Activated CD4-positive, alpha-beta T cell treated with anti-CD3 and anti-CD28 coated beads, Interleukin-2, amount 10 ng/mL, durations not matched to agents 7 days and 5 days (primary cell): ENCODE results near the gene TNPO1. TPM values are rescaled to one million over a fixed set of nuclear protein-coding genes. Genes with fewer than 3 reads are reported as not detected.
"Not testable (repeated sequence)": the region's sequence is repeated elsewhere in the genome, so short reads cannot be mapped to it uniquely, and the experiment has no call there.

ENCODE experiments used
- CTCF ChIA-PET: fragments of 350-600 bp; sonication (Branson Sonifier 250); formaldehyde crosslinking; loops from one replicate; lab custom pipeline; 2021; ENCODE audit warnings: antibody characterized with exemption; lab: Charles Lee
- POLR2A ChIA-PET: fragments of 350-600 bp; sonication (Branson Sonifier 250); formaldehyde crosslinking; loops from one replicate; lab custom pipeline; 2021; ENCODE audit warnings: antibody characterized with exemption; lab: Charles Lee
- DNase-seq: peaks from one replicate; pipeline ENCODE4 v3.0.0-alpha.2; 2020
- H3K27ac Mint-ChIP-seq: one replicate; pipeline ENCODE4 v1.8.0; 2021; ENCODE audit warnings: mild to moderate bottlenecking, moderate library complexity, mixed read lengths
- H3K27me3 Mint-ChIP-seq: one replicate; pipeline ENCODE4 v1.8.0; 2021; ENCODE audit warnings: mixed read lengths
- H3K36me3 Mint-ChIP-seq: one replicate; pipeline ENCODE4 v1.8.0; 2021; ENCODE audit warnings: low read depth, mixed read lengths
- H3K4me1 Mint-ChIP-seq: one replicate; pipeline ENCODE4 v1.8.0; 2021; ENCODE audit warnings: mixed read lengths
- H3K4me3 Mint-ChIP-seq: one replicate; pipeline ENCODE4 v1.8.0; 2021; ENCODE audit warnings: mild to moderate bottlenecking, moderate library complexity, mixed read lengths
- H3K9me3 Mint-ChIP-seq: one replicate; pipeline ENCODE4 v1.8.0; 2021; ENCODE audit warnings: mixed read lengths
- total RNA-seq, 2 experiments: library from RNA; stranded (reverse); gene quantifications; one replicate each; pipeline ENCODE4 v1.2.3, GENCODE V29; 2021

Gene TNPO1
- total RNA-seq, 2 experiments from 2014 or later = 74.0 to 95.3 TPM

DNA sequence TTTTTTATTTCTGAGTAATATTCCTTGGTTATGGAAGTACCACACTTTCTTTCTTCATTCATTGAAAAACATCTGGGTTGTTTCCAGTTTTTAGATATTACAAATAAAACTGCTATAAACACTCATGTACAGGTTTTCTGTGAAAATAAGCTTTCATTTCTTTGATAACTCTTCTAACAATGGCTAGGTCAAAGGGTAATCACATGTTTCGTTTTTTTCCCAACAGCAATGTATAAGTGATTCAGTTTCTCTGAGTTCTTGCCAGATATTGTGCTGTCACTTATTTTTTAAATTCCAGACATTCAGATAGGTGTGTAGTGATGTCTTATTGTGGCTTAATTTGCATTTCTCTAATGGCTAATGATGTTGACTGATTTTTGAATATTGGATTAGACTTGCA, 16.7 kb upstream of the TNPO1 start:
- H3K27ac Mint-ChIP-seq = no peak overlapping the region
- ChIA-PET CTCF (no interaction called here), POLR2A (no interaction called here)
- H3K4me1 Mint-ChIP-seq = no peaks in the 10 kb centered on the region
- DNase-seq = no peak
- H3K4me3 Mint-ChIP-seq = no peak overlapping the region
- peaks cover 29% of the 10 kb centered on the region for H3K27me3 Mint-ChIP-seq
- H3K9me3 Mint-ChIP-seq = peaks cover under 1% of the 10 kb centered on the region
- H3K36me3 Mint-ChIP-seq = no peaks in the 10 kb centered on the region

DNA sequence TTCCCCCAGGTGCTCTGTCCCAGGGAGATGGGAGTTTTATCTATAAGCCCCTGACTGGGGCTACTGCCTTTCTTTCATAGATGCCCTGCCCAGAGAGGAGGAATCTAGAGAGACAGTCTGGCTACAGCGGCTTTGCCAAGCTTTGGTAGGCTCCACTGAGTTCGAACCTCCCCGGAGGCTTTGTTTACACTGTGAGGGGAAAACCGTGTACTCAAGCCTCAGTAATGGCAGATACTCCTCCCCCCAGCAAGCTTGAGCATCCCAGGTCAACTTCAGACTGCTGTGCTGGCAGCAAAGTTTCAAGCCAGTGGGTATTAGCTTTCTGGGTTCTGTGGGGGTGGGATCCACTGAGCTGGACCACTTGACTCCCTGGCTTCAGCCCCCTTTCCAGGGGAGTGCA, 7.8 kb upstream of the TNPO1 start:
- H3K4me1 Mint-ChIP-seq, H3K27ac Mint-ChIP-seq, POLR2A ChIA-PET, H3K4me3 Mint-ChIP-seq, DNase-seq, CTCF ChIA-PET, H3K36me3 Mint-ChIP-seq: not testable (repeated sequence)
- Mint-ChIP-seq H3K27me3 (peaks cover 42% of the 10 kb centered on the region), H3K9me3 (peaks cover 12% of the 10 kb centered on the region)

GRCh38 chr5:72811849-72812248, 4.6 kb upstream of the TNPO1 start:
- H3K36me3 Mint-ChIP-seq = no peaks in the 10 kb centered on the region
- no peak for DNase-seq
- H3K9me3 Mint-ChIP-seq = peaks cover 3% of the 10 kb centered on the region
- H3K27ac Mint-ChIP-seq = no peak overlapping the region
- peaks cover 3% of the 10 kb centered on the region for H3K4me1 Mint-ChIP-seq
- ChIA-PET POLR2A (no interaction called here), CTCF (no interaction called here)
- no peak overlapping the region for H3K4me3 Mint-ChIP-seq
- peaks cover 37% of the 10 kb centered on the region for H3K27me3 Mint-ChIP-seq

GRCh38 chr5:72812488-72812887, 4.0 kb upstream of the TNPO1 start:
- Mint-ChIP-seq H3K27ac (no peak overlapping the region), H3K4me3 (no peak overlapping the region), H3K9me3 (peaks cover 2% of the 10 kb centered on the region), H3K4me1 (peaks cover 8% of the 10 kb centered on the region), H3K36me3 (no peaks in the 10 kb centered on the region), H3K27me3 (peaks cover 35% of the 10 kb centered on the region)
- ChIA-PET CTCF (no interaction called here), POLR2A (no interaction called here)
- no peak for DNase-seq

DNA sequence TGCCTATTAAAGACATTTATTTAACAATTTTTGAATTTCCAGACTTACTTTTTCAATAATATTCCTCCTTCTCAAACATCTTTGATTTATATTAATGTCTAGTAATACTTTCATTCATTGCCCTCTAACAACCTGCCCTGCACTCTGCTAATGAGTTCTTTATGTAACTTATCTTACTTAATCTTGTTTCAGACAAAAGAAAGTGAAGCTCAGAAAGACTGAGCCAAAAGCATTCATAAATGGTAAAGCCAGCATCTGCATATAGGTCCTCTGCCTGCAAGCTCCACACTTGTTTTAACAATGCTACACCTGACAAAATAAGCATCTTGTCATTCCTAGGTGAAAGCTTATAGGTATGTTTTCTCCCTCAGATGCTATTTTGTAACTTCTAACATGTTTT, 2.4 kb upstream of the TNPO1 start:
- peaks cover 31% of the 10 kb centered on the region for H3K27me3 Mint-ChIP-seq
- peaks cover 17% of the 10 kb centered on the region for H3K4me1 Mint-ChIP-seq
- CTCF ChIA-PET = no interaction called here
- H3K4me3 Mint-ChIP-seq = no peak overlapping the region
- POLR2A ChIA-PET = no interaction called here
- H3K27ac Mint-ChIP-seq = no peak overlapping the region
- no peaks in the 10 kb centered on the region for H3K9me3 Mint-ChIP-seq
- no peaks in the 10 kb centered on the region for H3K36me3 Mint-ChIP-seq
- DNase-seq = no peak

- peaks cover 27% of the 10 kb centered on the region for H3K27me3 Mint-ChIP-seq
- H3K27ac Mint-ChIP-seq = no peak overlapping the region
- ChIA-PET POLR2A (no interaction called here), CTCF (no interaction called here)
- H3K36me3 Mint-ChIP-seq = no peaks in the 10 kb centered on the region
- peaks cover 19% of the 10 kb centered on the region for H3K4me1 Mint-ChIP-seq
- no peak for DNase-seq
- no peaks in the 10 kb centered on the region for H3K9me3 Mint-ChIP-seq
- no peak overlapping the region for H3K4me3 Mint-ChIP-seq
Measured at GRCh38 chr5:72814864-72815263, 1.6 kb upstream of the TNPO1 start.

GRCh38 chr5:72815580-72816283, 729 bp upstream of the TNPO1 start:
- Mint-ChIP-seq H3K4me3 (peak overlapping the region; percentile 87), H3K9me3 (no peaks in the 10 kb centered on the region), H3K36me3 (no peaks in the 10 kb centered on the region), H3K27ac (peak overlapping the region; percentile 79), H3K27me3 (peaks cover 23% of the 10 kb centered on the region), H3K4me1 (peaks cover 19% of the 10 kb centered on the region)
- peak; percentile 46 for DNase-seq
- CTCF ChIA-PET = no interaction called here
- POLR2A ChIA-PET = no interaction called here

- CTCF ChIA-PET = interaction anchor here (0.8 to 1.8 kb wide), 6 partner anchors 9 to 139 kb away, joined by 3 to 5 read pairs (median 3); partner anchors contain the start of gene FCHO2
- Mint-ChIP-seq H3K9me3 (no peaks in the 10 kb centered on the region), H3K36me3 (no peaks in the 10 kb centered on the region), H3K27ac (peak overlapping the region; percentile 91), H3K27me3 (peaks cover 12% of the 10 kb centered on the region), H3K4me3 (peak overlapping the region; percentile 87), H3K4me1 (peaks cover 24% of the 10 kb centered on the region)
- peak; percentile 35 for DNase-seq
- POLR2A ChIA-PET = interaction anchor here (1.0 kb wide), 1 partner anchor 32 kb away, joined by 3 read pairs; no protein-coding TSS in a partner anchor
Measured at GRCh38 chr5:72817076-72817481, 618 bp downstream of the TNPO1 start.

DNA sequence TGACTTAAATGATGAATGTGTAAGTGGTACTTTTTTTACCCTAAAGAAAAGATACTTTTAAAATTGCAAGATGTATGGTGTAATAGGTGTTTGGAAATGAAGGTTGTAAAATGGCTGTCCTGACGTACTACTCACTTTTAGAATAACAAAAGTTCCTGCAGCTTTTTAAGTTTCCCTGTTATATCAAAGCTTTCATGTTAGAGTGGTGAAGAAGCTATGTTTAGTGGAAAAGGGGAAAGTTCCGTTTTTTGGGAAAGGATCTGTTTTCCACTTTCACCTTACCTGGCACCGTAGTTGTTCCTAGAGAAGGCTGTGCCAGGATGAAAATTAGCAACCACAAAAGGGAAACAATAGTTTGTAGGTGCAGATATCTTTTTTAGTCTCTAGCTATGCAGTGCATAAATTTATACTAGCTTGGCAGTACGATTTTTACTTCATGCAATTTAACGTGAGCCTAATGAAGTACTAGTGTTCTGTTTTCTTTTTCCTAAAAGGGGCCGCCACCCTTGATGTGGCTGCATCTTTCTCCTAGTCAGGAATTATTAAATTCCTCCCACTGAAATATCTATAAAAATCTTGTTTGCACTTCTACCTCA, 1.3 kb downstream of the TNPO1 start:
- POLR2A ChIA-PET = no interaction called here
- peak overlapping the region; percentile 91 for H3K27ac Mint-ChIP-seq
- DNase-seq = no peak
- peak overlapping the region; percentile 87 for H3K4me3 Mint-ChIP-seq
- H3K27me3 Mint-ChIP-seq = peaks cover 7% of the 10 kb centered on the region
- CTCF ChIA-PET = interaction anchor here (1.1 to 1.8 kb wide), 5 partner anchors 9 to 138 kb away, joined by 3 to 5 read pairs (median 3); partner anchors contain the start of gene FCHO2
- no peaks in the 10 kb centered on the region for H3K36me3 Mint-ChIP-seq
- H3K4me1 Mint-ChIP-seq = peaks cover 26% of the 10 kb centered on the region
- no peaks in the 10 kb centered on the region for H3K9me3 Mint-ChIP-seq

DNA sequence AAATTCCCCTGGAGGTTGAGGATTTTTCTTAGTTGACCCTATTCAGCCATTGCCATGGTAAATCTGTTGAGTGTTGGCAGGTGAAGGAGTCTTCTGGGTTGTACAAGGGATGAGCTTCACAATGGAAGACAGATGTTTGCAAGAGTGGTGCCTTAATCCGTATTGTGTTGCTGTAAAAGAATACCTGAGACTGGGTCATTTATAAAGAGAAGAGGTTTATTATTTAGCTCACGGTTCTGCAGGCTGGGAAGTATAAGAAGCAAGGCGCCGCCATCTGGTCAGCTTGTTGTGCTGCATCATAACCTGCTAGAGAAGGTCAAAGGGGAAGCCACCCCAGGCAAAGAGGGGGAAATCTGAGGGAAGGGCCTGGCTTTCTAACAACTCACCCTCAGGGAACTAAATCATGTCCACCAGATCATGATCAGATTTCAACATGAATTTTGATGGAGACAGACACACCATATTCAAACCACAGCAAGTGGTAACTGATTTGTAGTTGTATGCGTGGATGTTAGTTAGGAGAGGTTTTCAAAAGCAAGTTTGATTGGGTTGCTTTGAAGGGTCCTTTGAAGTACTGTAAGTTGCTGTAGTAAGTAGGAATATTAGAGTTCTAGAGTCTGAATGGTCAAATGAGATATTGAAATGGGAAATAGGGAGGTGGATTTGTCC, 2.5 kb downstream of the TNPO1 start:
- no peaks in the 10 kb centered on the region for H3K36me3 Mint-ChIP-seq
- no peak overlapping the region for H3K4me3 Mint-ChIP-seq
- CTCF ChIA-PET = interaction anchor here (0.6 to 1.7 kb wide), 5 partner anchors 14 to 499 kb away, joined by 3 to 5 read pairs (median 4); partner anchors contain the start of genes MRPS27 and PTCD2
- H3K27me3 Mint-ChIP-seq = peaks cover 2% of the 10 kb centered on the region
- H3K9me3 Mint-ChIP-seq = no peaks in the 10 kb centered on the region
- DNase-seq = peak; percentile 63
- H3K27ac Mint-ChIP-seq = no peak overlapping the region
- POLR2A ChIA-PET = no interaction called here
- H3K4me1 Mint-ChIP-seq = peaks cover 26% of the 10 kb centered on the region

GRCh38 chr5:72821776-72822175, 5.3 kb downstream of the TNPO1 start:
- Mint-ChIP-seq H3K4me3 (no peak overlapping the region), H3K36me3 (no peaks in the 10 kb centered on the region), H3K9me3 (no peaks in the 10 kb centered on the region), H3K4me1 (peaks cover 23% of the 10 kb centered on the region), H3K27ac (no peak overlapping the region), H3K27me3 (no peaks in the 10 kb centered on the region)
- ChIA-PET POLR2A (no interaction called here), CTCF (no interaction called here)
- DNase-seq = no peak

DNA sequence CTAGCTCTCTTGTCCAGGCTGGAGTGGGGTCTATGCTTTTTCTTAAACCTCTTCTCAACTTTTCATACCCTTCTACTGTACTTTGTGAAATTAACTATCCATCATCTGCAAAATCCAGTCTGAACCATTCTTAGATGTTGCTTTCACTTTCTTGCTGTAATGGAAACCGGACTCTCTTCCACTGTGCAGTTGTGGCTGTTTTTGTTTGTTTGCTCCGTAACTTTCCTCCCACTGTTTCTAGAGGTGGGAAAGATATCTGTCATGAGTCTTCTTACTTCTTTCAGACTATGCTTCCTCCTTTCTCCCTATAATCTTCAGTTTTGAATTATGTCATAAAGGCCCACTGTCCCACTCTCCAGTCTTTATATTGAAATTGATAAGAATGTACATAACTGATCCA, 6.5 kb downstream of the TNPO1 start:
- Mint-ChIP-seq H3K27ac (no peak overlapping the region), H3K4me1 (peaks cover 14% of the 10 kb centered on the region), H3K27me3 (no peaks in the 10 kb centered on the region), H3K4me3 (no peak overlapping the region), H3K9me3 (no peaks in the 10 kb centered on the region), H3K36me3 (no peaks in the 10 kb centered on the region)
- ChIA-PET POLR2A (no interaction called here), CTCF (no interaction called here)
- no peak for DNase-seq

GRCh38 chr5:72829707-72830106, 13.2 kb downstream of the TNPO1 start:
- POLR2A ChIA-PET = interaction anchor here (0.6 kb wide), 1 partner anchor 480 kb away, joined by 3 read pairs; no protein-coding TSS in a partner anchor
- Mint-ChIP-seq H3K9me3 (no peaks in the 10 kb centered on the region), H3K27me3 (no peaks in the 10 kb centered on the region), H3K36me3 (no peaks in the 10 kb centered on the region), H3K4me3 (no peak overlapping the region), H3K4me1 (no peaks in the 10 kb centered on the region), H3K27ac (no peak overlapping the region)
- DNase-seq = no peak
- CTCF ChIA-PET = interaction anchor here (0.6 to 1.1 kb wide), 2 partner anchors 9 to 269 kb away, joined by 3 read pairs; no protein-coding TSS in a partner anchor
